ENCODE measurements around the gene BCOR. TPM values are rescaled to one million over a fixed set of nuclear protein-coding genes. Genes with fewer than 3 reads are reported as not detected.
A peak's percentile ranks its signal among the peaks of the same experiment; 100 is the strongest.

The BCOR gene
- total and polyA plus RNA-seq, 2 donors (not counting 1 experiment from before 2014, with no cell fraction given): 3.0 to 5.8 TPM

DNA sequence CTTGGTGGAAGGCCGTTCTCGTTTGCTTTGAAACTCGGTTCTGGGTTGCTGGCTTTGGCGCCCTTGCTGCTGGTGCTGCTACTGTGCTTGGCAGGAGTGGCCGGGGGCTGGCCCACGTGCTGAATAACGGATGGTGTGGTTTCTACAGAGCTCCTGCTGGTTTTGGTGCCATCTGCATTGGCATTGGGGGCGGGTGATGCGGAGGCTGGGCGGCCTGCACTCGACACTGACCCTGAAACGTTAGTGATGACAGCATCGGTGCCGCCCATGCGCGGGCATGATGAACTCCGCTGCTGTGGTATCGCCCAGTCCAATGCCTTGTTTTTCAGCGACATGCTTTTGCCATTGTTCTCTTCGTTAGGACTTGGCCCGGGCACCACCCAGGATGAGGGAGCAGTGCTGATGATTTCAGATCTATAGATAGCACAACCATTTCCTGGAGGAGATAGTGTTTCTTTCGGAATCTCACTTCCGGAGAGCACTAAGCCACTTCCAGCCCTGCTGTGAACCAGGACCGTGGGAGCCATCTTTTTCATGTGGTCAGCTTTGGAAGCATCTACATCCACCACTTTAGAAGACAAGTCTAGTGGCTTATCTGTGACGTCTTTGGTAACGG lies 24.2 kb downstream of the BCOR start:
- no peaks in the 10 kb centered on the region for H3K27me3 ChIP-seq (ENCODE audit: control insufficient read depth, insufficient read depth, low read length)
- no peak for DNase-seq (ENCODE audit: low read depth in 2 of 2)
- H3K27ac ChIP-seq (ENCODE audit: insufficient read depth, low read length): no peak overlapping the region
- no peak overlapping the region for H3K4me3 ChIP-seq (replicated peaks in 1 of 4; ENCODE audit: control extremely low read depth in 1 of 4, insufficient read depth in 1 of 4, low read depth in 3 of 4, low read length in 4 of 4)
- H3K9ac ChIP-seq (ENCODE audit: insufficient read depth, low read length): no peak overlapping the region
- no peaks in the 10 kb centered on the region for H3K4me1 ChIP-seq (ENCODE audit: control insufficient read depth, extremely low read depth, insufficient read depth, low read length)
- H3K9me3 ChIP-seq (ENCODE audit: control insufficient read depth, insufficient read depth, low read depth, low read length): no peaks in the 10 kb centered on the region
- H3K36me3 ChIP-seq (ENCODE audit: control insufficient read depth, insufficient read depth, low read length): peaks cover 1% of the 10 kb centered on the region
- TF ChIP-seq EZH2 (IDR thresholded peaks at IDR 0.05; ENCODE audit: low read length, missing control alignments): no peak
- TF ChIP-seq, protein P1, sequence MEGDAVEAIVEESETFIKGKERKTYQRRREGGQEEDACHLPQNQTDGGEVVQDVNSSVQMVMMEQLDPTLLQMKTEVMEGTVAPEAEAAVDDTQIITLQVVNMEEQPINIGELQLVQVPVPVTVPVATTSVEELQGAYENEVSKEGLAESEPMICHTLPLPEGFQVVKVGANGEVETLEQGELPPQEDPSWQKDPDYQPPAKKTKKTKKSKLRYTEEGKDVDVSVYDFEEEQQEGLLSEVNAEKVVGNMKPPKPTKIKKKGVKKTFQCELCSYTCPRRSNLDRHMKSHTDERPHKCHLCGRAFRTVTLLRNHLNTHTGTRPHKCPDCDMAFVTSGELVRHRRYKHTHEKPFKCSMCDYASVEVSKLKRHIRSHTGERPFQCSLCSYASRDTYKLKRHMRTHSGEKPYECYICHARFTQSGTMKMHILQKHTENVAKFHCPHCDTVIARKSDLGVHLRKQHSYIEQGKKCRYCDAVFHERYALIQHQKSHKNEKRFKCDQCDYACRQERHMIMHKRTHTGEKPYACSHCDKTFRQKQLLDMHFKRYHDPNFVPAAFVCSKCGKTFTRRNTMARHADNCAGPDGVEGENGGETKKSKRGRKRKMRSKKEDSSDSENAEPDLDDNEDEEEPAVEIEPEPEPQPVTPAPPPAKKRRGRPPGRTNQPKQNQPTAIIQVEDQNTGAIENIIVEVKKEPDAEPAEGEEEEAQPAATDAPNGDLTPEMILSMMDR (conservative IDR thresholded peaks at IDR 0.05 in 1 of 2, IDR thresholded peaks at IDR 0.05 in 1 of 2; ENCODE audit: low read depth in 1 of 2, low read length in 2 of 2): no peak
- no peak overlapping the region for H3K4me2 ChIP-seq (ENCODE audit: extremely low read depth, insufficient read depth, low read length)
- no peak overlapping the region for H2AFZ ChIP-seq (ENCODE audit: low read length)
- no peaks in the 10 kb centered on the region for H3K79me2 ChIP-seq (ENCODE audit: control insufficient read depth, insufficient read depth, low read length)
- no peaks in the 10 kb centered on the region for H4K20me1 ChIP-seq (ENCODE audit: control insufficient read depth, extremely low read depth, insufficient read depth, low read length)

DNA sequence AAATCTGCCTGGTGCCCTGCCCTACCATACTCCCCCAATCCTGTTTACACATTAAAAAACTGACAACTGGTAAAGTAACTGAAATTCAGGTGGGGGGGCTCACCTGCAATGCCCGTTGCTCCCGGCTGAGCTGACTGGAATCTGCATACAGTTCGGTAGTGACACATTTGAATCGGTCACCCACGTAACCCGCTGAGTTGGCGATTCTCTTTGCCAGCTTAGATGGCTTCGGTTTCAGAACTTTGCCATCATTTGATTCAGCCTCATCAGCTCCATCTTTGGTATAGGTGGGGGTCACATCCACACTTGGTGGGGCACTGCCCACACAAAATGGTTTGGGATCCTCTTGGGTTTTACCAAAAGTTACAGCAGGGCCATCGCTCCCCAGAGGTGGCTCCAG lies 25.5 kb downstream of the BCOR start:
- DNase-seq (ENCODE audit: low read depth in 2 of 2): no peak
- Histone ChIP-seq H4K20me1 (ENCODE audit: control insufficient read depth, extremely low read depth, insufficient read depth, low read length) (no peaks in the 10 kb centered on the region), H3K27ac (ENCODE audit: insufficient read depth, low read length) (no peak overlapping the region), H3K4me1 (ENCODE audit: control insufficient read depth, extremely low read depth, insufficient read depth, low read length) (no peaks in the 10 kb centered on the region), H3K4me2 (ENCODE audit: extremely low read depth, insufficient read depth, low read length) (no peak overlapping the region), H3K36me3 (ENCODE audit: control insufficient read depth, insufficient read depth, low read length) (peaks cover 1% of the 10 kb centered on the region), H3K4me3 (replicated peaks in 1 of 4; ENCODE audit: control extremely low read depth in 1 of 4, insufficient read depth in 1 of 4, low read depth in 3 of 4, low read length in 4 of 4) (no peak overlapping the region), H3K79me2 (ENCODE audit: control insufficient read depth, insufficient read depth, low read length) (no peaks in the 10 kb centered on the region), H3K27me3 (ENCODE audit: control insufficient read depth, insufficient read depth, low read length) (no peaks in the 10 kb centered on the region), H3K9me3 (ENCODE audit: control insufficient read depth, insufficient read depth, low read depth, low read length) (no peaks in the 10 kb centered on the region), H2AFZ (ENCODE audit: low read length) (no peak overlapping the region), H3K9ac (ENCODE audit: insufficient read depth, low read length) (no peak overlapping the region)
- TF ChIP-seq, protein P1 (conservative IDR thresholded peaks at IDR 0.05 in 1 of 2, IDR thresholded peaks at IDR 0.05 in 1 of 2; ENCODE audit: low read depth in 1 of 2, low read length in 2 of 2): no peak
- TF ChIP-seq EZH2 (IDR thresholded peaks at IDR 0.05; ENCODE audit: low read length, missing control alignments): no peak

DNA sequence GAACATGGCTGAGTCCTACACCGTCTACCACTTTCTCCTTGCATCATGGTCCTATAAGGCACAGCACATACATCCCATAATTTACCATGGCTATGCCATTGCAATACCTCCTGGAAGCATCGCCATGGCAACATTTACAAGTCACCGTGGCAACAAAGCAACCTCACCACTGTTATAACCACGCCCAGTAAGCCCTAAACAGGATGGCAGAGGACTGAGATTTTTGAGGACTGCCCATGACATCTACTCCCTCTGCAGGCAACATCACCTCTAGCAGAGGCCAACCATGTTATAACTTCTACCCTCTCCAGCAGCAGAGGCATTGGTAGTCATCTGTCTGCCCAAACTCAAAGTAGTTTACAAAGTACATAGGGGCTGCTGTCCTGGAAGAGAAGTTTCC lies 29.7 kb downstream of the BCOR start:
- Histone ChIP-seq H3K36me3 (ENCODE audit: control insufficient read depth, insufficient read depth, low read length) (no peaks in the 10 kb centered on the region), H3K4me1 (ENCODE audit: control insufficient read depth, extremely low read depth, insufficient read depth, low read length) (no peaks in the 10 kb centered on the region), H4K20me1 (ENCODE audit: control insufficient read depth, extremely low read depth, insufficient read depth, low read length) (no peaks in the 10 kb centered on the region), H3K9me3 (ENCODE audit: control insufficient read depth, insufficient read depth, low read depth, low read length) (no peaks in the 10 kb centered on the region), H3K9ac (ENCODE audit: insufficient read depth, low read length) (no peak overlapping the region), H3K4me3 (replicated peaks in 1 of 4; ENCODE audit: control extremely low read depth in 1 of 4, insufficient read depth in 1 of 4, low read depth in 3 of 4, low read length in 4 of 4) (no peak overlapping the region), H3K27ac (ENCODE audit: insufficient read depth, low read length) (no peak overlapping the region), H3K27me3 (ENCODE audit: control insufficient read depth, insufficient read depth, low read length) (no peaks in the 10 kb centered on the region), H3K4me2 (ENCODE audit: extremely low read depth, insufficient read depth, low read length) (no peak overlapping the region), H3K79me2 (ENCODE audit: control insufficient read depth, insufficient read depth, low read length) (no peaks in the 10 kb centered on the region), H2AFZ (ENCODE audit: low read length) (no peak overlapping the region)
- TF ChIP-seq, protein P1 (conservative IDR thresholded peaks at IDR 0.05 in 1 of 2, IDR thresholded peaks at IDR 0.05 in 1 of 2; ENCODE audit: low read depth in 1 of 2, low read length in 2 of 2): no peak
- TF ChIP-seq EZH2 (IDR thresholded peaks at IDR 0.05; ENCODE audit: low read length, missing control alignments): no peak
- DNase-seq (ENCODE audit: low read depth in 2 of 2): peak in 1 of 2 donors; percentile 11

Data from fibroblast of lung (primary cell).